HepG2 (cell line): ENCODE data around the gene EMC1. TPM values are rescaled to one million over a fixed set of nuclear protein-coding genes. Genes with fewer than 3 reads are reported as not detected.

Experiments
- ATAC-seq: fragments of 200-7000 bp; cut with Tn5 transposase; 3 replicates; pipeline ENCODE4 v1.9.1; 2020; ENCODE audit warnings: mild to moderate bottlenecking, moderate library complexity
- BruUV-seq: library from RNA; stranded (reverse); fragments of 400-500 nt; replicated peaks from 2 replicates; lab custom pipeline; 2021; lab: Mats Ljungman, UMichigan
- CTCF ChIA-PET: fragments of 300-600 bp; formaldehyde crosslinking; extraction: SDS; loops from one replicate; lab custom pipeline; 2021; ENCODE audit warnings: low total read pairs, inconsistent platforms, low intra/inter-chr PET ratio; lab: Yijun Ruan, JAX
- POLR2A ChIA-PET: fragments of 350-600 bp; sonication (Branson Sonifier 250); formaldehyde crosslinking; loops from one replicate; lab custom pipeline; 2020; ENCODE audit warnings: antibody characterized with exemption, inconsistent platforms; lab: Yijun Ruan, JAX
- DNase-seq: peaks from one replicate; pipeline ENCODE4 v3.0.0-alpha.2; 2015; ENCODE audit warnings: low spot score
- FAIRE-seq: peaks from 3 replicates; lab custom pipeline; 2011; peaks lifted over from hg19 to GRCh38; lab: Jason Lieb, UNC
- H2AFZ ChIP-seq: one replicate; pipeline ENCODE4 v1.6.1; 2011; ENCODE audit warnings: low read length, inconsistent platforms
- H3K27ac ChIP-seq: fragments of 300-600 bp; 3 replicates; pipeline ENCODE4 v1.8.0; 2011; ENCODE audit warnings: mixed run types, mild to moderate bottlenecking, mixed read lengths, low read length, inconsistent platforms; ENCODE audit not compliant: insufficient read depth; ENCODE audit errors: extremely low read length
- H3K27me3 ChIP-seq, 2 experiments: fragments of 200-600 bp in 1 of 2; 2 replicates in 1 of 2; 3 replicates in 1 of 2; pipeline versions ENCODE4 v1.6.0 to v1.8.0; 2011; ENCODE audit warnings: low read length in 2 of 2, mild to moderate bottlenecking in 2 of 2, moderate library complexity in 2 of 2, inconsistent platforms in 1 of 2; ENCODE audit not compliant: insufficient read depth in 2 of 2, control insufficient read depth in 1 of 2
- H3K36me3 ChIP-seq, 2 experiments: fragments of 200-600 bp in 1 of 2; replicated peaks in 1 of 2; 2 replicates in 1 of 2; 3 replicates in 1 of 2; pipeline versions ENCODE4 v1.5.1 to v1.8.0; 2011; ENCODE audit warnings: low read length in 2 of 2, inconsistent platforms in 1 of 2; ENCODE audit not compliant: insufficient read depth in 2 of 2, control insufficient read depth in 1 of 2
- H3K4me1 ChIP-seq: 2 replicates; pipeline ENCODE4 v1.5.1; 2012; ENCODE audit warnings: low read length, inconsistent platforms; ENCODE audit not compliant: insufficient read depth
- H3K4me2 ChIP-seq: 2 replicates; pipeline ENCODE4 v1.6.0; 2011; ENCODE audit warnings: low read depth, low read length, inconsistent platforms
- H3K4me3 ChIP-seq, 3 experiments: fragments of 200-600 bp in 1 of 3; sonication (generic), shearing (Covaris generic) in 1 of 3; replicated peaks in 1 of 3; 2 replicates each; pipeline ENCODE4 v1.5.1; 2011 to 2016; ENCODE audit warnings: low read length in 3 of 3, inconsistent platforms in 2 of 3, low read depth in 2 of 3, mild to moderate bottlenecking in 2 of 3, control low read depth in 1 of 3, mixed read lengths in 1 of 3; ENCODE audit not compliant: insufficient read depth in 1 of 3
- H3K79me2 ChIP-seq: one replicate; pipeline ENCODE4 v1.6.1; 2011; ENCODE audit warnings: low read length, inconsistent platforms; ENCODE audit not compliant: insufficient read depth
- H3K9ac ChIP-seq: 2 replicates; pipeline ENCODE4 v1.6.0; 2011; ENCODE audit warnings: mild to moderate bottlenecking, low read depth, low read length, inconsistent platforms; ENCODE audit not compliant: insufficient read depth
- H3K9me3 ChIP-seq: 2 replicates; pipeline ENCODE4 v1.5.1; 2012; ENCODE audit warnings: mild to moderate bottlenecking, low read length
- H4K20me1 ChIP-seq: 2 replicates; pipeline ENCODE4 v1.6.0; 2011; ENCODE audit warnings: inconsistent platforms, mild to moderate bottlenecking, low read length, moderate library complexity; ENCODE audit not compliant: insufficient read depth
- FOXK2 ChIP-seq: fragments of 450-650 bp; IDR thresholded peaks from 2 replicates; pipeline ENCODE4 v1.6.1; 2016
- HDAC1 ChIP-seq: sonication (generic); formaldehyde crosslinking; IDR thresholded peaks from 2 replicates; pipeline ENCODE4 v1.5.1; 2020; ENCODE audit warnings: mild to moderate bottlenecking, missing genetic modification reagents
- KDM6A ChIP-seq: IDR thresholded peaks from 2 replicates; pipeline ENCODE4 v1.6.1; 2016; ENCODE audit warnings: low read depth
- MYPOP ChIP-seq: sonication (generic); formaldehyde crosslinking; IDR thresholded peaks from 2 replicates; pipeline ENCODE4 v1.8.1; 2023; ENCODE audit warnings: mild to moderate bottlenecking, moderate library complexity, missing genetic modification reagents
- TRIM22 ChIP-seq: fragments of 450-650 bp; IDR thresholded peaks from 2 replicates; pipeline ENCODE4 v1.6.1; 2017
- ZBTB1 ChIP-seq: sonication (generic); formaldehyde crosslinking; IDR thresholded peaks from 2 replicates; pipeline ENCODE4 v1.4.0; 2020; ENCODE audit warnings: missing genetic modification reagents, borderline replicate concordance
- ZFP90 ChIP-seq: sonication (generic); formaldehyde crosslinking; IDR thresholded peaks from 2 replicates; pipeline ENCODE4 v1.8.0; 2022; ENCODE audit warnings: missing genetic modification reagents, mild to moderate bottlenecking, inconsistent platforms, borderline replicate concordance
- ZKSCAN1 ChIP-seq: fragments of 150-350 bp; IDR thresholded peaks from 2 replicates; pipeline ENCODE4 v1.6.1; 2014; ENCODE audit warnings: low read length
- ZNF18 ChIP-seq: sonication (generic); formaldehyde crosslinking; IDR thresholded peaks from 2 replicates; pipeline ENCODE4 v1.8.0; 2022; ENCODE audit warnings: mild to moderate bottlenecking, missing genetic modification reagents; ENCODE audit not compliant: insufficient replicate concordance
- ZNF230 ChIP-seq: sonication (generic); formaldehyde crosslinking; IDR thresholded peaks from 2 replicates; pipeline ENCODE4 v1.4.0; 2020; ENCODE audit warnings: mild to moderate bottlenecking, missing genetic modification reagents
- ZNF704 ChIP-seq: sonication (generic); formaldehyde crosslinking; IDR thresholded peaks from 2 replicates; pipeline ENCODE4 v1.8.1; 2023; ENCODE audit warnings: mild to moderate bottlenecking, inconsistent platforms, moderate library complexity, missing genetic modification reagents, borderline replicate concordance
- ZUFSP ChIP-seq: sonication (generic); formaldehyde crosslinking; IDR thresholded peaks from 2 replicates; pipeline ENCODE4 v1.9.0; 2021; ENCODE audit warnings: missing genetic modification reagents, mild to moderate bottlenecking, borderline replicate concordance
- WGBS: methylation state at CpG from one replicate; pipeline ENCODE4 v1.1.6; 2017; ENCODE audit warnings: low lambda C conversion rate; 5-methylcytosine and 5-hydroxymethylcytosine counted together
- in situ Hi-C: cut with HindIII; loops from 2 replicates; pipeline ENCODE4 v1.10.0; 2017; ENCODE audit warnings: low pct_unique_long_range_greater_than_20kb; ENCODE audit not compliant: extremely low pct_ligation_motif_present
- intact Hi-C: fragments of 100-400 bp; cut with micrococcal nuclease; formaldehyde crosslinking; loops from one replicate; pipeline ENCODE4 v1.10.0; 2022; ENCODE audit not compliant: unreplicated experiment
- polyA plus RNA-seq, 8 experiments: library from polyadenylated mRNA; depleted of rRNA in 3 of 8; stranded (reverse) in 7 of 8; unstranded in 1 of 8; fragments of >200 nt; fragmentation: Illumina TruSeq in 4 of 8; extraction: Trizol in 4 of 8; gene quantifications; 2 replicates each; pipeline versions ENCODE4 v1.2.1 to v1.2.3, GENCODE V29; 2011 to 2016; ENCODE audit warnings: low read depth in 4 of 8, missing spikeins in 1 of 8, mixed read lengths in 1 of 8; ENCODE audit not compliant: insufficient read depth in 1 of 8
- total RNA-seq, 5 experiments: library from RNA; depleted of rRNA; stranded (reverse); fragments of >200 nt; fragmentation: Illumina TruSeq; extraction: Trizol; gene quantifications; 2 replicates each; pipeline ENCODE4 v1.2.3, GENCODE V29; 2016; ENCODE audit warnings: low read depth in 1 of 5

The EMC1 gene
- total and polyA plus RNA-seq, 2 of the 13 experiments (the other 11 are each of a cell fraction or from before 2014, with no cell fraction given) = 38.0 to 61.3 TPM

- Histone ChIP-seq H3K36me3 (peaks cover 32 to 85% of the 10 kb centered on the region in 2 experiments), H3K27ac (no peak overlapping the region), H3K4me1 (no peaks in the 10 kb centered on the region), H4K20me1 (no peaks in the 10 kb centered on the region), H2AFZ (no peak overlapping the region), H3K4me2 (no peak overlapping the region), H3K27me3 (no peaks in the 10 kb centered on the region), H3K9ac (no peak overlapping the region), H3K79me2 (no peaks in the 10 kb centered on the region), H3K4me3 (no peak overlapping the region), H3K9me3 (no peaks in the 10 kb centered on the region)
- no peak for FAIRE-seq
- POLR2A ChIA-PET = no interaction called here
- in situ Hi-C loops (no loop called here), intact Hi-C loops (no loop called here)
- CTCF ChIA-PET = no interaction called here
- 97% methylated on average over 3 of the region's 3 CpGs for WGBS
- no TSS peak for BruUV-seq
- TF ChIP-seq ZKSCAN1 (peak; percentile 56; the same call in 1 of the 2 replicates), HDAC1 (CRISPR knock-in tag) (no peak)
- no peak for DNase-seq
- ATAC-seq = no peak
Measured at GRCh38 chr1:19193004-19193403, 58.3 kb downstream of the EMC1 start.

- in situ Hi-C loops = no loop called here
- POLR2A ChIA-PET = no interaction called here
- Histone ChIP-seq H3K4me2 (no peak overlapping the region), H4K20me1 (no peaks in the 10 kb centered on the region), H3K4me1 (no peaks in the 10 kb centered on the region), H3K4me3 (no peak overlapping the region), H3K9ac (no peak overlapping the region), H3K9me3 (no peaks in the 10 kb centered on the region), H3K36me3 (peaks cover 34 to 81% of the 10 kb centered on the region in 2 experiments), H3K27ac (no peak overlapping the region), H3K27me3 (no peaks in the 10 kb centered on the region), H3K79me2 (no peaks in the 10 kb centered on the region), H2AFZ (no peak overlapping the region)
- FAIRE-seq = no peak
- CTCF ChIA-PET = no interaction called here
- BruUV-seq = no TSS peak
- WGBS = 100% methylated on average over 3 of the region's 3 CpGs
- no peak for ATAC-seq
- DNase-seq = no peak
- intact Hi-C loops = no loop called here
- TF ChIP-seq ZUFSP (CRISPR knock-in tag) = no peak
- TF ChIP-seq MYPOP = no peak
- no peak for TF ChIP-seq KDM6A (CRISPR knock-in tag)
- no peak for TF ChIP-seq FOXK2
- TF ChIP-seq ZNF18 (CRISPR knock-in tag) = no peak
- TF ChIP-seq ZBTB1 (CRISPR knock-in tag) = no peak
- TF ChIP-seq TRIM22 = no peak
- TF ChIP-seq ZFP90 (CRISPR knock-in tag) = no peak
- no peak for TF ChIP-seq ZNF704 (CRISPR knock-in tag)
- no peak for TF ChIP-seq ZNF230
Measured at GRCh38 chr1:19191811-19192210, 59.5 kb downstream of the EMC1 start.
